H9 (cell line): ENCODE data around the gene GPRIN1. TPM values are rescaled to one million over a fixed set of nuclear protein-coding genes. Genes with fewer than 3 reads are reported as not detected.

Source experiments
- DNase-seq: peaks from one replicate; pipeline ENCODE4 v3.0.0-alpha.2; 2017
- H2AFZ ChIP-seq: one replicate; pipeline ENCODE4 v1.6.1; 2013; ENCODE audit warnings: mild to moderate bottlenecking, low read length, control low read depth, moderate library complexity
- H2AK5ac ChIP-seq: 2 replicates; pipeline ENCODE4 v1.6.1; 2013; ENCODE audit warnings: low read length, control low read depth, mixed read lengths; ENCODE audit not compliant: insufficient read length
- H2BK120ac ChIP-seq: one replicate; pipeline ENCODE4 v1.6.1; 2013; ENCODE audit warnings: low read depth, mild to moderate bottlenecking, low read length, control low read depth, inconsistent platforms; ENCODE audit not compliant: poor library complexity, severe bottlenecking
- H2BK12ac ChIP-seq: 2 replicates; pipeline ENCODE4 v1.6.1; 2013; ENCODE audit warnings: low read length, control low read depth, mixed read lengths, low read depth; ENCODE audit not compliant: insufficient read length
- H2BK15ac ChIP-seq: 2 replicates; pipeline ENCODE4 v1.6.1; 2013; ENCODE audit warnings: low read depth, low read length, control low read depth
- H2BK20ac ChIP-seq: one replicate; pipeline ENCODE4 v1.6.1; 2013; ENCODE audit warnings: low read depth, mild to moderate bottlenecking, low read length, control low read depth, inconsistent platforms; ENCODE audit not compliant: poor library complexity, severe bottlenecking
- H2BK5ac ChIP-seq: 2 replicates; pipeline ENCODE4 v1.6.1; 2013; ENCODE audit warnings: low read length, control low read depth, mixed read lengths; ENCODE audit not compliant: insufficient read length
- H3K14ac ChIP-seq: 2 replicates; pipeline ENCODE4 v1.6.1; 2013; ENCODE audit warnings: low read length, control low read depth; ENCODE audit not compliant: insufficient read depth
- H3K18ac ChIP-seq: 2 replicates; pipeline ENCODE4 v1.6.1; 2013; ENCODE audit warnings: low read depth, mild to moderate bottlenecking, mixed read lengths, low read length, control low read depth; ENCODE audit not compliant: insufficient read length
- H3K23ac ChIP-seq: 2 replicates; pipeline ENCODE4 v1.6.1; 2013; ENCODE audit warnings: low read length, control low read depth, mixed read lengths, low read depth; ENCODE audit not compliant: insufficient read length
- H3K23me2 ChIP-seq: 2 replicates; pipeline ENCODE4 v1.6.1; 2013; ENCODE audit warnings: low read depth, mild to moderate bottlenecking, mixed read lengths, low read length, control low read depth; ENCODE audit not compliant: insufficient read length, poor library complexity, severe bottlenecking
- H3K27ac ChIP-seq: 2 replicates; pipeline ENCODE4 v1.5.1; 2013; ENCODE audit warnings: low read length, control low read depth, mixed read lengths, low read depth; ENCODE audit not compliant: insufficient read length
- H3K27me3 ChIP-seq: 2 replicates; pipeline ENCODE4 v1.6.1; 2013; ENCODE audit warnings: low read length, control low read depth, inconsistent platforms; ENCODE audit not compliant: insufficient read depth
- H3K4ac ChIP-seq: 2 replicates; pipeline ENCODE4 v1.6.1; 2013; ENCODE audit warnings: low read depth, mild to moderate bottlenecking, control low read depth, inconsistent platforms, low read length, moderate library complexity
- H3K4me1 ChIP-seq: 2 replicates; pipeline ENCODE4 v1.6.1; 2013; ENCODE audit warnings: low read length, control low read depth, inconsistent platforms; ENCODE audit not compliant: insufficient read depth
- H3K4me2 ChIP-seq: 2 replicates; pipeline ENCODE4 v1.6.1; 2013; ENCODE audit warnings: low read length, control low read depth, mixed read lengths; ENCODE audit not compliant: insufficient read length, insufficient read depth
- H3K56ac ChIP-seq: 2 replicates; pipeline ENCODE4 v1.6.1; 2013; ENCODE audit warnings: low read depth, mild to moderate bottlenecking, mixed read lengths, low read length, control low read depth; ENCODE audit not compliant: insufficient read length
- H3K79me1 ChIP-seq: 2 replicates; pipeline ENCODE4 v1.6.1; 2013; ENCODE audit warnings: low read depth, mild to moderate bottlenecking, moderate library complexity, low read length, control low read depth, inconsistent platforms; ENCODE audit not compliant: insufficient read depth, poor library complexity, severe bottlenecking
- H3K79me2 ChIP-seq: 2 replicates; pipeline ENCODE4 v1.6.1; 2013; ENCODE audit warnings: low read length, control low read depth, inconsistent platforms; ENCODE audit not compliant: insufficient read depth
- H3K9ac ChIP-seq: 2 replicates; pipeline ENCODE4 v1.6.1; 2013; ENCODE audit warnings: low read length, control low read depth, mixed read lengths; ENCODE audit not compliant: insufficient read length; ENCODE audit errors: extremely low read depth
- H3K9me3 ChIP-seq: one replicate; pipeline ENCODE4 v1.6.1; 2013; ENCODE audit warnings: low read depth, low read length, inconsistent platforms; ENCODE audit not compliant: control insufficient read depth
- H3T11ph ChIP-seq: one replicate; pipeline ENCODE4 v1.6.1; 2013; ENCODE audit warnings: mild to moderate bottlenecking, low read length, control low read depth, inconsistent platforms
- H4K20me1 ChIP-seq: one replicate; pipeline ENCODE4 v1.6.1; 2013; ENCODE audit not compliant: control insufficient read depth, insufficient read length, insufficient read depth
- H4K5ac ChIP-seq: 2 replicates; pipeline ENCODE4 v1.6.1; 2013; ENCODE audit warnings: low read depth, mild to moderate bottlenecking, mixed read lengths, low read length, control low read depth; ENCODE audit not compliant: insufficient read length
- H4K8ac ChIP-seq: replicated peaks from 2 replicates; pipeline ENCODE4 v1.6.1; 2013; ENCODE audit warnings: low read length, control low read depth, mixed read lengths, low read depth; ENCODE audit not compliant: insufficient read length
- H4K91ac ChIP-seq: 2 replicates; pipeline ENCODE4 v1.6.1; 2013; ENCODE audit warnings: low read depth, mild to moderate bottlenecking, moderate library complexity, mixed read lengths, low read length, control low read depth; ENCODE audit not compliant: insufficient read length
- H3K27ac Mint-ChIP-seq, 3 experiments: 2 replicates in 2 of 3; 3 replicates in 1 of 3; pipeline ENCODE4 v1.8.0; 2020 to 2021; ENCODE audit warnings: mixed read lengths in 3 of 3, mild to moderate bottlenecking in 1 of 3, moderate library complexity in 1 of 3
- H3K27me3 Mint-ChIP-seq: 2 replicates; pipeline ENCODE4 v1.8.0; 2021; ENCODE audit warnings: low read depth, mild to moderate bottlenecking, moderate library complexity, mixed read lengths
- H3K36me3 Mint-ChIP-seq, 3 experiments: 2 replicates in 2 of 3; 3 replicates in 1 of 3; pipeline ENCODE4 v1.8.0; 2020 to 2021; ENCODE audit warnings: low read depth in 3 of 3, mixed read lengths in 3 of 3; ENCODE audit not compliant: insufficient read depth in 1 of 3
- H3K4me1 Mint-ChIP-seq, 2 experiments: 2 replicates each; pipeline ENCODE4 v1.8.0; 2020; ENCODE audit warnings: mixed read lengths in 2 of 2
- H3K4me3 Mint-ChIP-seq, 2 experiments: 2 replicates in 1 of 2; 3 replicates in 1 of 2; pipeline ENCODE4 v1.8.0; 2020 to 2021; ENCODE audit warnings: mild to moderate bottlenecking in 2 of 2, mixed read lengths in 2 of 2, moderate library complexity in 1 of 2
- H3K9me3 Mint-ChIP-seq, 2 experiments: 2 replicates in 1 of 2; 3 replicates in 1 of 2; pipeline ENCODE4 v1.8.0; 2020; ENCODE audit warnings: mild to moderate bottlenecking in 2 of 2, mixed read lengths in 2 of 2, moderate library complexity in 1 of 2
- CTCF ChIP-seq: fragments of 200-600 bp; sonication (generic); conservative IDR thresholded peaks from 3 replicates; pipeline ENCODE4 v1.8.0; 2021; ENCODE audit warnings: antibody characterized with exemption, mild to moderate bottlenecking
- WGBS: extraction: QIAGEN DNeasy Blood & Tissue Kit; methylation state at CpG from one replicate; pipeline ENCODE4 v1.1.7; 2013; ENCODE audit warnings: missing lambda C conversion rate, low lambda C conversion rate, mixed read lengths; ENCODE audit not compliant: insufficient read length; ENCODE audit errors: extremely low coverage; 5-methylcytosine and 5-hydroxymethylcytosine counted together
- total RNA-seq: library from RNA; stranded (reverse); gene quantifications from 2 replicates; pipeline ENCODE4 v1.2.1, GENCODE V29; 2021

The GPRIN1 gene
- total RNA-seq, 1 experiment from 2014 or later, result 10.8 TPM

GRCh38 chr5:176575488-176576422 lies 34.2 kb downstream of the GPRIN1 start:
- no peak for DNase-seq
- H2AFZ ChIP-seq, result no peak overlapping the region

More at GRCh38 chr5:176575488-176576422, 34.2 kb downstream of the GPRIN1 start:
- no peak overlapping the region for H2BK5ac ChIP-seq
- WGBS, result no CpG with 5 or more reads among the region's 37 CpGs
- TF ChIP-seq CTCF, result no peak
- no peak overlapping the region for H3K4me3 Mint-ChIP-seq
- H4K8ac ChIP-seq, result no peak overlapping the region
- no peak overlapping the region for H3K9ac ChIP-seq
- H3K27me3 Mint-ChIP-seq, result peaks cover 41% of the 10 kb centered on the region
- H3K79me1 ChIP-seq, result no peaks in the 10 kb centered on the region
- H4K20me1 ChIP-seq, result no peaks in the 10 kb centered on the region
- no peak overlapping the region for H3K56ac ChIP-seq
- no peak overlapping the region for H2BK120ac ChIP-seq
- no peak overlapping the region for H3K18ac ChIP-seq
- no peak overlapping the region for H3T11ph ChIP-seq
- H3K23ac ChIP-seq, result no peak overlapping the region
- no peaks in the 10 kb centered on the region for H3K4me1 ChIP-seq
- no peaks in the 10 kb centered on the region for H3K36me3 Mint-ChIP-seq
- H2BK12ac ChIP-seq, result no peak overlapping the region
- no peaks in the 10 kb centered on the region for H3K9me3 Mint-ChIP-seq
- no peak overlapping the region for H2BK15ac ChIP-seq
- H4K91ac ChIP-seq, result no peak overlapping the region
- H3K27ac ChIP-seq, result no peak overlapping the region
- H3K27ac Mint-ChIP-seq, result peak overlapping the region in 1 of 3 experiments; percentile 7; a peak in 1 of 7 replicates
- no peak overlapping the region for H3K4ac ChIP-seq
- H3K27me3 ChIP-seq, result no peaks in the 10 kb centered on the region
- no peaks in the 10 kb centered on the region for H3K9me3 ChIP-seq
- H2BK20ac ChIP-seq, result no peak overlapping the region
- no peaks in the 10 kb centered on the region for H3K23me2 ChIP-seq
- H3K4me2 ChIP-seq, result no peak overlapping the region
- no peak overlapping the region for H4K5ac ChIP-seq
- no peak overlapping the region for H2AK5ac ChIP-seq
- H3K4me1 Mint-ChIP-seq, result peaks cover 2 to 12% of the 10 kb centered on the region in 2 experiments; a peak in 3 of 4 replicates
- no peak overlapping the region; the same call in 1 of the 2 replicates for H3K14ac ChIP-seq
- no peaks in the 10 kb centered on the region for H3K79me2 ChIP-seq
